Measurements from ENCODE around the gene USP5.
"Not testable (repeated sequence)": the region's sequence is repeated elsewhere in the genome, so short reads cannot be mapped to it uniquely, and the experiment has no call there.

USP5 gene

DNA sequence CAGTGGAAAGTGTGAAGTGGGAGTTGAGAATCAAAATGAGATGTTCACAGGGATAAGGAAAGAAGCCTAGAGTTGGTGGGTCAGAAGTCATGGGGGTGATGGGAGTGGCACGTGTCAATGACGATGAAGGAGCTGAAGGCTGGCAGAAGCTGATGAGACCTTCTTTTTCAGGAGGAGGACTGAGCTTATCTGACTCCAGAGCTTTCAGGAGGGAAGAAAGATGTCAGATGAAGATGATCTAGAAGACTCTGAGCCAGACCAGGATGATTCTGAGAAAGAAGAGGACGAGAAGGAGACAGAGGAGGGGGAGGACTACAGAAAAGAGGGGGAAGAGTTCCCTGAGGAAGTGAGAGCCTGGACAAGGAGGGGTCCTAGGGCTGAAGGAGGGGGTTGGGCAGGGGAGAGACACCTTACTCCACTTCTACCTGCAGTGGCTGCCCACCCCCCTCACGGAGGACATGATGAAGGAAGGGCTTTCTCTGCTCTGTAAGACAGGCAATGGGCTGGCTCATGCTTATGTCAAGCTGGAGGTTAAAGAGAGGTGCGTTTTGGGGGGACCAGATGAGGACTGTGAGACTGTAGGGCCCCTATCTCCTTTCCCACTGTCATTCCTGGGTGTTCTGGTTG, 53.6 kb downstream of the USP5 start:
- DNase-seq (ENCODE audit: low read depth), result no peak
- TF ChIP-seq, protein P1, sequence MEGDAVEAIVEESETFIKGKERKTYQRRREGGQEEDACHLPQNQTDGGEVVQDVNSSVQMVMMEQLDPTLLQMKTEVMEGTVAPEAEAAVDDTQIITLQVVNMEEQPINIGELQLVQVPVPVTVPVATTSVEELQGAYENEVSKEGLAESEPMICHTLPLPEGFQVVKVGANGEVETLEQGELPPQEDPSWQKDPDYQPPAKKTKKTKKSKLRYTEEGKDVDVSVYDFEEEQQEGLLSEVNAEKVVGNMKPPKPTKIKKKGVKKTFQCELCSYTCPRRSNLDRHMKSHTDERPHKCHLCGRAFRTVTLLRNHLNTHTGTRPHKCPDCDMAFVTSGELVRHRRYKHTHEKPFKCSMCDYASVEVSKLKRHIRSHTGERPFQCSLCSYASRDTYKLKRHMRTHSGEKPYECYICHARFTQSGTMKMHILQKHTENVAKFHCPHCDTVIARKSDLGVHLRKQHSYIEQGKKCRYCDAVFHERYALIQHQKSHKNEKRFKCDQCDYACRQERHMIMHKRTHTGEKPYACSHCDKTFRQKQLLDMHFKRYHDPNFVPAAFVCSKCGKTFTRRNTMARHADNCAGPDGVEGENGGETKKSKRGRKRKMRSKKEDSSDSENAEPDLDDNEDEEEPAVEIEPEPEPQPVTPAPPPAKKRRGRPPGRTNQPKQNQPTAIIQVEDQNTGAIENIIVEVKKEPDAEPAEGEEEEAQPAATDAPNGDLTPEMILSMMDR (conservative IDR thresholded peaks at IDR 0.05; ENCODE audit: control insufficient read depth, insufficient read depth, low read depth, low read length), result no peak

GRCh38 chr12:6908141-6908540, 56.2 kb downstream of the USP5 start:
- not testable (repeated sequence) for H3K4me3 ChIP-seq (ENCODE audit: control insufficient read depth, low read depth, low read length); DNase-seq (ENCODE audit: low read depth)

More for the DNA sequence above, 53.6 kb downstream of the USP5 start:
- peak overlapping the region; percentile 91 for H3K4me3 ChIP-seq (ENCODE audit: control insufficient read depth, low read depth, low read length)

- TF ChIP-seq, protein P1 (conservative IDR thresholded peaks at IDR 0.05; ENCODE audit: control insufficient read depth, insufficient read depth, low read depth, low read length), result no peak
- no peak for DNase-seq (ENCODE audit: low read depth)
- H3K4me3 ChIP-seq (ENCODE audit: control insufficient read depth, low read depth, low read length), result no peak overlapping the region
Measured at GRCh38 chr12:6909421-6910145, 57.6 kb downstream of the USP5 start.

DNA sequence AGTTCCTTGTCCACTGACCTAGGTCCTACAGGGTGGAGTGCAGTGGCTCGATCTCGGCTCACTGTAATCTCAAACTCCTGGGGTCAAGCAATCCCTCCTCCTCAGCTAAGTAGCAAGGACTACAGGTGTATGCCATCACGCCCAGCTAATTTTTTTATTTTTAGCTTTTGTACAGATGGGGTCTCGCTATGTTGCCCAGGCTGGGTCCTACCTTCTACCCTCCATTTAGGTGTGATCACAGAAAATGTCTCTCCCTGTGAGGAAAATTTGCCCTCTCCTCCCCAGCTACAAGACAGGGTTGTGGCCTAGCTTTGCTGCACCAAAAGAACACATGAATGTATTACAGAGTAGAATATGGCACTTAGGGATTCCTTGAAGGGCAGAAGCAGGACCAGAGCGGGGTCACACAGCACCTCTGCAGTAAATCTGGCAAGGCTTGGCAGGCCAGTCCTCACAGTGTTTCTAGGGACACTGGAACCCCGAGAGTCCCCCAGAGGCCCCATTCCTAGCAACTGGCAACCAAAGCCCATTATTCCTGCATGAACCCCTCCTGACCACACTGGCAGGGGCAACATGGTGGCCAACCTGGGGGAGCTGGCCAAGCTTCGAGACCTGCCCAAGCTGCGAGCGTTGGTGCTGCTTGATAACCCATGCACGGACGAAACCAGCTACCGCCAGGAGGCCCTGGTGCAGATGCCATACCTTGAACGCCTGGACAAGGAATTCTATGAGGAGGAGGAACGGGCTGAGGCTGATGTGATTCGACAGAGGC, 60.4 kb downstream of the USP5 start:
- no peak overlapping the region for H3K4me3 ChIP-seq (ENCODE audit: control insufficient read depth, low read depth, low read length)
- TF ChIP-seq, protein P1 (conservative IDR thresholded peaks at IDR 0.05; ENCODE audit: control insufficient read depth, insufficient read depth, low read depth, low read length), result no peak
- no peak for DNase-seq (ENCODE audit: low read depth)

DNA sequence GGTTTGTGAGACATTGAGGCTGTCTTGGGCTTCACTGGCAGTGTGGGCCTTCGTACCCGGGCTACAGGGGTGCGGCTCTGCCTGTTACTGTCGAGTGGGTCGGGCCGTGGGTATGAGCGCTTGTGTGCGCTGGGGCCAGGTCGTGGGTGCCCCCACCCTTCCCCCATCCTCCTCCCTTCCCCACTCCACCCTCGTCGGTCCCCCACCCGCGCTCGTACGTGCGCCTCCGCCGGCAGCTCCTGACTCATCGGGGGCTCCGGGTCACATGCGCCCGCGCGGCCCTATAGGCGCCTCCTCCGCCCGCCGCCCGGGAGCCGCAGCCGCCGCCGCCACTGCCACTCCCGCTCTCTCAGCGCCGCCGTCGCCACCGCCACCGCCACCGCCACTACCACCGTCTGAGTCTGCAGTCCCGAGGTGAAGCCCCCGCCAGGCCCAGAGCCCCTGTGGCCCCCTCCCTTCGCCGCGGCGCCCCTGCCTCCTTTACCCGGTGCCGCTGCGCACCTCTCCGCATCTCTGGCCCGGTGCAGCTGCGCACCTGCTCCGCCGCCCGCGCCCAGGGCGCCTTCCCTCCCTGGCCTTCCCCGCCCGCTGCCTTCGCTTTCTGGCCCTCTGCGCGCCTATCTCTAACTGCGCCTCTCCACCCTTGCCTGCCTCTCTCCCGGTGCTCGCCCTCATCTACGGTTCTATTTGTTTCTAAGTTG, 62.4 kb downstream of the USP5 start, which contains the start of gene ENO2:
TSS of gene ENO2 (plus strand) at position 335 of the 701 bp plus-strand sequence. CDS start 1,253 bp downstream, outside the sequence.
- H3K4me3 ChIP-seq (ENCODE audit: control insufficient read depth, low read depth, low read length), result peak within 1 kb of the TSS; percentile 61
- DNase-seq (ENCODE audit: low read depth), result peak; percentile 52
- TF ChIP-seq, protein P1 (conservative IDR thresholded peaks at IDR 0.05; ENCODE audit: control insufficient read depth, insufficient read depth, low read depth, low read length), result no peak

GRCh38 chr12:6914947-6915788, 63.2 kb downstream of the USP5 start:
- H3K4me3 ChIP-seq (ENCODE audit: control insufficient read depth, low read depth, low read length), result peak overlapping the region; percentile 61
- no peak for DNase-seq (ENCODE audit: low read depth)
- TF ChIP-seq, protein P1 (conservative IDR thresholded peaks at IDR 0.05; ENCODE audit: control insufficient read depth, insufficient read depth, low read depth, low read length), result no peak

All from fibroblast of mammary gland (primary cell).